Mesenchymal stem cell (in vitro differentiated cells and primary cell): Measurements from ENCODE around the gene SSH2. TPM values are rescaled to one million over a fixed set of nuclear protein-coding genes. Genes with fewer than 3 reads are reported as not detected.

Experiments
- DNase-seq: peaks from one replicate; pipeline ENCODE4 v3.0.0-alpha.2; 2013
- H2AFZ ChIP-seq: one replicate; pipeline ENCODE4 v1.6.1; 2013; ENCODE audit warnings: low read depth, mild to moderate bottlenecking, control low read depth, inconsistent platforms, low read length, moderate library complexity
- H2AK5ac ChIP-seq: 2 replicates; pipeline ENCODE4 v1.6.1; 2013; ENCODE audit warnings: low read length, moderate library complexity, mild to moderate bottlenecking, inconsistent platforms; ENCODE audit not compliant: severe bottlenecking
- H2BK120ac ChIP-seq: one replicate; pipeline ENCODE4 v1.6.1; 2013; ENCODE audit warnings: low read depth, mild to moderate bottlenecking, inconsistent platforms, low read length, moderate library complexity
- H2BK12ac ChIP-seq, 2 experiments: one replicate each; pipeline ENCODE4 v1.6.1; 2013; ENCODE audit warnings: inconsistent platforms in 2 of 2, low read length in 2 of 2, mild to moderate bottlenecking in 2 of 2, moderate library complexity in 2 of 2, control low read depth in 1 of 2
- H2BK15ac ChIP-seq: one replicate; pipeline ENCODE4 v1.6.1; 2013; ENCODE audit warnings: mild to moderate bottlenecking, low read depth, inconsistent platforms; ENCODE audit not compliant: poor library complexity, severe bottlenecking
- H2BK5ac ChIP-seq: 2 replicates; pipeline ENCODE4 v1.6.1; 2013; ENCODE audit warnings: low read depth, mild to moderate bottlenecking, low read length, control low read depth, inconsistent platforms; ENCODE audit not compliant: poor library complexity, severe bottlenecking
- H3K14ac ChIP-seq, 2 experiments: one replicate each; pipeline ENCODE4 v1.6.1; 2013; ENCODE audit warnings: inconsistent platforms in 2 of 2, low read length in 2 of 2, control low read depth in 1 of 2, mild to moderate bottlenecking in 1 of 2, moderate library complexity in 1 of 2
- H3K18ac ChIP-seq, 2 experiments: one replicate each; pipeline ENCODE4 v1.6.1; 2013; ENCODE audit warnings: inconsistent platforms in 2 of 2, low read length in 2 of 2, control low read depth in 1 of 2, low read depth in 1 of 2, mild to moderate bottlenecking in 1 of 2
- H3K23ac ChIP-seq, 2 experiments: one replicate each; pipeline ENCODE4 v1.6.1; 2013; ENCODE audit warnings: inconsistent platforms in 2 of 2, low read length in 2 of 2, mild to moderate bottlenecking in 2 of 2, moderate library complexity in 2 of 2, control low read depth in 1 of 2
- H3K27ac ChIP-seq: 2 replicates; pipeline ENCODE4 v1.5.1; 2013; ENCODE audit warnings: mild to moderate bottlenecking, moderate library complexity, low read length, control low read depth, inconsistent platforms; ENCODE audit not compliant: poor library complexity, severe bottlenecking
- H3K27me3 ChIP-seq, 2 experiments: 2 replicates each; pipeline versions ENCODE4 v1.6.1 to v1.7.0; 2013; ENCODE audit warnings: low read length in 2 of 2, mild to moderate bottlenecking in 2 of 2, moderate library complexity in 2 of 2, control low read depth in 1 of 2, inconsistent platforms in 1 of 2; ENCODE audit not compliant: control insufficient read depth in 1 of 2, insufficient read depth in 1 of 2
- H3K36me3 ChIP-seq, 2 experiments: 2 replicates each; pipeline versions ENCODE4 v1.6.1 to v1.7.0; 2013; ENCODE audit warnings: low read length in 2 of 2, control low read depth in 1 of 2, inconsistent platforms in 1 of 2, low read depth in 1 of 2, mild to moderate bottlenecking in 1 of 2; ENCODE audit not compliant: insufficient read depth in 2 of 2, control insufficient read depth in 1 of 2
- H3K4ac ChIP-seq, 2 experiments: one replicate each; pipeline ENCODE4 v1.6.1; 2013; ENCODE audit warnings: inconsistent platforms in 2 of 2, low read length in 2 of 2, mild to moderate bottlenecking in 2 of 2, moderate library complexity in 2 of 2, control low read depth in 1 of 2, low read depth in 1 of 2
- H3K4me1 ChIP-seq: 2 replicates; pipeline ENCODE4 v1.6.1; 2013; ENCODE audit warnings: low read depth, low read length, control low read depth; ENCODE audit not compliant: control insufficient read depth, insufficient read depth
- H3K4me2 ChIP-seq: 2 replicates; pipeline ENCODE4 v1.6.1; 2013; ENCODE audit warnings: low read length, mild to moderate bottlenecking, inconsistent platforms; ENCODE audit not compliant: poor library complexity, severe bottlenecking
- H3K4me3 ChIP-seq, 2 experiments: 2 replicates each; pipeline versions ENCODE4 v1.5.1 to v1.7.0; 2013; ENCODE audit warnings: low read length in 2 of 2, mild to moderate bottlenecking in 2 of 2, control low read depth in 1 of 2, low read depth in 1 of 2; ENCODE audit not compliant: insufficient read depth in 1 of 2
- H3K79me1 ChIP-seq: replicated peaks from 2 replicates; pipeline ENCODE4 v1.6.1; 2013; ENCODE audit warnings: mild to moderate bottlenecking, control low read depth, low read length, inconsistent platforms; ENCODE audit not compliant: poor library complexity, severe bottlenecking
- H3K9ac ChIP-seq: 2 replicates; pipeline ENCODE4 v1.7.0; 2013; ENCODE audit warnings: mild to moderate bottlenecking, low read length, moderate library complexity
- H3K9me3 ChIP-seq: 2 replicates; pipeline ENCODE4 v1.7.0; 2013; ENCODE audit warnings: mild to moderate bottlenecking, low read length; ENCODE audit not compliant: control insufficient read depth
- H4K8ac ChIP-seq: one replicate; pipeline ENCODE4 v1.6.1; 2013; ENCODE audit warnings: inconsistent platforms, mild to moderate bottlenecking, low read length, moderate library complexity
- H4K91ac ChIP-seq: one replicate; pipeline ENCODE4 v1.6.1; 2013; ENCODE audit warnings: mild to moderate bottlenecking, low read length, inconsistent platforms
- WGBS: methylation state at CpG from one replicate; pipeline ENCODE4 v1.1.7; 2013; ENCODE audit warnings: mixed read lengths; 5-methylcytosine and 5-hydroxymethylcytosine counted together
- polyA plus RNA-seq, 2 experiments: library from polyadenylated mRNA; stranded (reverse); fragments of 200-250 nt; gene quantifications; one replicate each; pipeline ENCODE4 v1.2.3, GENCODE V29; 2013

The SSH2 gene, protein sequence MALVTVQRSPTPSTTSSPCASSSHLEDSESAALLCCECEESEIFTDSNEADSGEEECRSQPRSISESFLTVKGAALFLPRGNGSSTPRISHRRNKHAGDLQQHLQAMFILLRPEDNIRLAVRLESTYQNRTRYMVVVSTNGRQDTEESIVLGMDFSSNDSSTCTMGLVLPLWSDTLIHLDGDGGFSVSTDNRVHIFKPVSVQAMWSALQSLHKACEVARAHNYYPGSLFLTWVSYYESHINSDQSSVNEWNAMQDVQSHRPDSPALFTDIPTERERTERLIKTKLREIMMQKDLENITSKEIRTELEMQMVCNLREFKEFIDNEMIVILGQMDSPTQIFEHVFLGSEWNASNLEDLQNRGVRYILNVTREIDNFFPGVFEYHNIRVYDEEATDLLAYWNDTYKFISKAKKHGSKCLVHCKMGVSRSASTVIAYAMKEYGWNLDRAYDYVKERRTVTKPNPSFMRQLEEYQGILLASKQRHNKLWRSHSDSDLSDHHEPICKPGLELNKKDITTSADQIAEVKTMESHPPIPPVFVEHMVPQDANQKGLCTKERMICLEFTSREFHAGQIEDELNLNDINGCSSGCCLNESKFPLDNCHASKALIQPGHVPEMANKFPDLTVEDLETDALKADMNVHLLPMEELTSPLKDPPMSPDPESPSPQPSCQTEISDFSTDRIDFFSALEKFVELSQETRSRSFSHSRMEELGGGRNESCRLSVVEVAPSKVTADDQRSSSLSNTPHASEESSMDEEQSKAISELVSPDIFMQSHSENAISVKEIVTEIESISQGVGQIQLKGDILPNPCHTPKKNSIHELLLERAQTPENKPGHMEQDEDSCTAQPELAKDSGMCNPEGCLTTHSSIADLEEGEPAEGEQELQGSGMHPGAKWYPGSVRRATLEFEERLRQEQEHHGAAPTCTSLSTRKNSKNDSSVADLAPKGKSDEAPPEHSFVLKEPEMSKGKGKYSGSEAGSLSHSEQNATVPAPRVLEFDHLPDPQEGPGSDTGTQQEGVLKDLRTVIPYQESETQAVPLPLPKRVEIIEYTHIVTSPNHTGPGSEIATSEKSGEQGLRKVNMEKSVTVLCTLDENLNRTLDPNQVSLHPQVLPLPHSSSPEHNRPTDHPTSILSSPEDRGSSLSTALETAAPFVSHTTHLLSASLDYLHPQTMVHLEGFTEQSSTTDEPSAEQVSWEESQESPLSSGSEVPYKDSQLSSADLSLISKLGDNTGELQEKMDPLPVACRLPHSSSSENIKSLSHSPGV (N-terminal part only)
- 27.5 TPM for polyA plus RNA-seq (2013, experiment 1 of 2)
- polyA plus RNA-seq (2013, experiment 2 of 2): 26.4 TPM

DNA sequence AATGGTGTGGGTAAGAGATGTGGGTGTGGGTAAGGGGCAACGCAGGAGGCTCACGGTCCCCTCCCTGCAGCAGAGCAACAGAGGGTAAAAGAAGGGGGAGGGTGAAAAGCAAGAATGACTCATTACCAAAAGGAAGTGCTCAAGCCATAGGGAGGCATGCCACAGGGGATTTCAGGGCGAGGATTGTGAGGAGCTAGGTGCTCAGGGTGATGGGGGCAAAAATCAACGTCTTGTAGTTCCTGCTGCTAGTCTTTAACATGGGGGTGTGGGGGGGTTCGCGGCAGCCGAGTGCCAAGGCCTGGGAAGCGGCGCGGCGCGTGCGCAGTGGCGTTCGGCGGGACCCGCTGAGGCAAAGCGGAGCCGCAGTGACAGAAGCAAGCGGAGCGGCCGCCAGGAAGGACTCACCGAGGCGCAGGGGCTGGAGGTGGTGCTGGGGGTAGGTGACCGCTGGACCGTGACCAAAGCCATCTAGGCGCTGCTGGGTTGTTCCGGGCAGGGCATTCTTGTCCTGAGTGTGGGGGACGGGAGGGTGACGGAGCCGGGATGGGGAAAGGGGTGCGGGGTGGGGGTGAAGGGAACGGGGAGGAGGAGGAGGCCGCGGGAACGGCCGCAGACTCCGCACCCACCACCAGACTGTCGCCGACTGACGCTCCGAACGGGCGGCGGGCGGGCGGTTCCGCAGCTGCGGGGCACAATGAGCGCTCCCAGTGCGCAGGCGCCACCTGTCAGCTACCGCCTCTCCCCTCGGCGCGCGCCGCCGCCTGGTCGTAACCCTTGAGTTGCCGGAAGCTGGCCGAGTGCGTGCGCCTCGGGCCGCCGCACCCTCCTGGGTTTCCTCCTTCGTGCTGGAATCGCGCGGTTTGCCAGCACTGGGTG, at the start of gene SSH2:
SSH2 (minus strand) TSS at position 696 of the 876 bp plus-strand sequence; CDS start at position 468, 228 bp downstream.
- Histone ChIP-seq H3K27me3 (no peaks in the 10 kb centered on the region), H2BK5ac (peak within 1 kb of the TSS; percentile 95), H3K14ac (peak within 1 kb of the TSS in 1 of 2 experiments; percentile 99), H2AFZ (peak within 1 kb of the TSS; percentile 95), H2BK15ac (peak within 1 kb of the TSS; percentile 97), H4K8ac (peak within 1 kb of the TSS; percentile 54), H2BK120ac (peak within 1 kb of the TSS; percentile 61), H3K18ac (peak within 1 kb of the TSS; percentile 87 to 92), H3K4me3 (peak within 1 kb of the TSS; percentile 94 to 98), H3K9me3 (no peaks in the 10 kb centered on the region), H3K36me3 (peaks cover 0 to 3% of the 10 kb centered on the region in 2 experiments), H3K23ac (peak within 1 kb of the TSS in 1 of 2 experiments; percentile 83), H3K4me2 (peak within 1 kb of the TSS; percentile 89), H3K4ac (peak within 1 kb of the TSS; percentile 64 to 96), H3K4me1 (no peaks in the 10 kb centered on the region), H3K9ac (peak within 1 kb of the TSS; percentile 87), H2AK5ac (no peak within 1 kb of the TSS), H2BK12ac (peak within 1 kb of the TSS in 1 of 2 experiments; percentile 66), H4K91ac (peak within 1 kb of the TSS; percentile 80), H3K79me1 (peaks cover 3% of the 10 kb centered on the region), H3K27ac (peak within 1 kb of the TSS; percentile 97)
- under 1% methylated on average over 50 of the region's 71 CpGs for WGBS
- DNase-seq: peak; percentile 89

GRCh38 chr17:29977836-29978235, 47.8 kb upstream of the SSH2 start:
- Histone ChIP-seq H3K4me3 (no peak overlapping the region), H2BK120ac (no peak overlapping the region), H2BK12ac (no peak overlapping the region), H4K8ac (no peak overlapping the region), H3K14ac (no peak overlapping the region), H2BK15ac (no peak overlapping the region), H3K27me3 (no peaks in the 10 kb centered on the region), H2AK5ac (no peak overlapping the region), H3K23ac (no peak overlapping the region), H2BK5ac (no peak overlapping the region), H3K36me3 (no peaks in the 10 kb centered on the region), H2AFZ (no peak overlapping the region), H3K4me1 (no peaks in the 10 kb centered on the region), H3K4ac (no peak overlapping the region), H3K9me3 (no peaks in the 10 kb centered on the region), H4K91ac (no peak overlapping the region), H3K9ac (peak overlapping the region; percentile 31), H3K18ac (no peak overlapping the region), H3K4me2 (no peak overlapping the region), H3K27ac (no peak overlapping the region), H3K79me1 (no peaks in the 10 kb centered on the region)
- DNase-seq: peak; percentile 19
- 60% methylated on average over 1 of the region's 1 CpG for WGBS

GRCh38 chr17:29973005-29973404, 43.0 kb upstream of the SSH2 start:
- Histone ChIP-seq H3K27me3 (no peaks in the 10 kb centered on the region), H3K9ac (no peak overlapping the region), H2BK5ac (no peak overlapping the region), H3K4ac (no peak overlapping the region), H4K8ac (no peak overlapping the region), H3K14ac (no peak overlapping the region), H2BK120ac (no peak overlapping the region), H2BK12ac (no peak overlapping the region), H2AK5ac (no peak overlapping the region), H2BK15ac (no peak overlapping the region), H3K18ac (no peak overlapping the region), H3K36me3 (no peaks in the 10 kb centered on the region), H3K23ac (no peak overlapping the region), H3K4me1 (no peaks in the 10 kb centered on the region), H4K91ac (no peak overlapping the region), H3K4me3 (no peak overlapping the region), H3K9me3 (no peaks in the 10 kb centered on the region), H3K27ac (no peak overlapping the region), H2AFZ (no peak overlapping the region), H3K4me2 (no peak overlapping the region), H3K79me1 (no peaks in the 10 kb centered on the region)
- whole genome bisulfite sequencing: 93% methylated on average over 1 of the region's 3 CpGs
- no peak for DNase-seq
